Measurements from ENCODE around the gene FGD3.
A peak's percentile ranks its signal among the peaks of the same experiment; 100 is the strongest.
"Not testable (repeated sequence)": the region's sequence is repeated elsewhere in the genome, so short reads cannot be mapped to it uniquely, and the experiment has no call there.

The FGD3 gene, protein sequence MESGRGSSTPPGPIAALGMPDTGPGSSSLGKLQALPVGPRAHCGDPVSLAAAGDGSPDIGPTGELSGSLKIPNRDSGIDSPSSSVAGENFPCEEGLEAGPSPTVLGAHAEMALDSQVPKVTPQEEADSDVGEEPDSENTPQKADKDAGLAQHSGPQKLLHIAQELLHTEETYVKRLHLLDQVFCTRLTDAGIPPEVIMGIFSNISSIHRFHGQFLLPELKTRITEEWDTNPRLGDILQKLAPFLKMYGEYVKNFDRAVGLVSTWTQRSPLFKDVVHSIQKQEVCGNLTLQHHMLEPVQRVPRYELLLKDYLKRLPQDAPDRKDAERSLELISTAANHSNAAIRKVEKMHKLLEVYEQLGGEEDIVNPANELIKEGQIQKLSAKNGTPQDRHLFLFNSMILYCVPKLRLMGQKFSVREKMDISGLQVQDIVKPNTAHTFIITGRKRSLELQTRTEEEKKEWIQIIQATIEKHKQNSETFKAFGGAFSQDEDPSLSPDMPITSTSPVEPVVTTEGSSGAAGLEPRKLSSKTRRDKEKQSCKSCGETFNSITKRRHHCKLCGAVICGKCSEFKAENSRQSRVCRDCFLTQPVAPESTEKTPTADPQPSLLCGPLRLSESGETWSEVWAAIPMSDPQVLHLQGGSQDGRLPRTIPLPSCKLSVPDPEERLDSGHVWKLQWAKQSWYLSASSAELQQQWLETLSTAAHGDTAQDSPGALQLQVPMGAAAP

DNA sequence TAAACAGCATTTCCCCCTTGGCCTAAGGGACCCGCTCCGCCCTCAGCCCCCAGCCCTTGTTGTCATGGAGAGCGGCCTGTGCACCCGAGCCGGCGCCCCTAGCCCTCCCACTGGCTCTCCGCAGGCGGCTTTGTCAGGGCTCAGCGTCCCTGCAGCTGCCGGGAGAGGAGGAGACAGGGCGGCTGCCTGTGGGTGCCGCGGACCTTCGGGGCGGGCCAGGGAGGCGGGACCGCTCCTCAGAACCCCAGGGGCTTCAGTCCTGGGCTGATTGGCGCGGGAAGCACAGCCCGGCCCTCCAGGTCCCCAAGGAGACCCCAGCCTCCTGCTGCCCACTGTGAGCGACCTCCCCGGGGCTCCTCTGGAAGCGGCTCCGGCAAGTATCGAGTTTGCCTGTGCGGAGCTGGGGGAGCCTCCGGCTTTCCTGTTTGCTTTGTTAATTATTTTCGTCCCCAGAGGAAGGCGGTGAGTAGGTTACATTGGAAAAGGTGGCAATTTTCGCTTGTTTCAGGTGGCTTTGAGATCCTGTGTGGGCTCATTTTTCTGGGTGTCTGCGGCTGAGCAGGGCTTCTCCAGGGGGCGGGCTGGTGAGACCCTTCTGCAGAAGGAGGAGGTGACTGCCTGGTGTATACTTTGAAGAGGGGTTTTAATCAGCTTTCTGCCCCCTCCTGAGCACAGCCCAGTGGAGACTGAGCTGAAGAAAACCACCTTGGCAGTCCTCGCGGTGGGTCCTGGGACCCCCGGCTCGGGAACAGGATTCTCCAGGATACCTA is at the start of gene FGD3:
FGD3 (plus strand) TSS at position 256 of the 770 bp plus-strand sequence. CDS start 28,734 bp downstream, outside the sequence.
- peak; percentile 75 for DNase-seq (ENCODE audit: low spot score)

DNA sequence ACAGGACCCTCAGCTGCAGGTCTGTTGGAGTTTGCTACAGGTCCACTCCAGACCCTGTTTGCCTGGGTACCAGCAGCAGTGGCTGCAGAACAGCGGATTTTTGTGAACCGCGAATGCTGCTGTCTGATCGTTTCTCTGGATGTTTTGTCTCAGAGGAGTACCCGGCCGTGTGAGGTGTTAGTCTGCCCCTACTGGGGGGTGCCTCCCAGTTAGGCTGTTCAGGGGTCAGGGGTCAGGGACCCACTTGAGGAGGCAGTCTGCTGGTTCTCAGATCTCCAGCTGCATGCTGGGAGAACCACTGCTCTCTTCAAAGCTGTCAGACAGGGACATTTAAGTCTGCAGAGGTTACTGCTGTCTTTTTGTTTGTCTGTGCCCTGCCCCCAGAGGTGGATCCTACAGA is 42.2 kb upstream of the FGD3 start:
- not testable (repeated sequence) for DNase-seq (ENCODE audit: low spot score)

DNA sequence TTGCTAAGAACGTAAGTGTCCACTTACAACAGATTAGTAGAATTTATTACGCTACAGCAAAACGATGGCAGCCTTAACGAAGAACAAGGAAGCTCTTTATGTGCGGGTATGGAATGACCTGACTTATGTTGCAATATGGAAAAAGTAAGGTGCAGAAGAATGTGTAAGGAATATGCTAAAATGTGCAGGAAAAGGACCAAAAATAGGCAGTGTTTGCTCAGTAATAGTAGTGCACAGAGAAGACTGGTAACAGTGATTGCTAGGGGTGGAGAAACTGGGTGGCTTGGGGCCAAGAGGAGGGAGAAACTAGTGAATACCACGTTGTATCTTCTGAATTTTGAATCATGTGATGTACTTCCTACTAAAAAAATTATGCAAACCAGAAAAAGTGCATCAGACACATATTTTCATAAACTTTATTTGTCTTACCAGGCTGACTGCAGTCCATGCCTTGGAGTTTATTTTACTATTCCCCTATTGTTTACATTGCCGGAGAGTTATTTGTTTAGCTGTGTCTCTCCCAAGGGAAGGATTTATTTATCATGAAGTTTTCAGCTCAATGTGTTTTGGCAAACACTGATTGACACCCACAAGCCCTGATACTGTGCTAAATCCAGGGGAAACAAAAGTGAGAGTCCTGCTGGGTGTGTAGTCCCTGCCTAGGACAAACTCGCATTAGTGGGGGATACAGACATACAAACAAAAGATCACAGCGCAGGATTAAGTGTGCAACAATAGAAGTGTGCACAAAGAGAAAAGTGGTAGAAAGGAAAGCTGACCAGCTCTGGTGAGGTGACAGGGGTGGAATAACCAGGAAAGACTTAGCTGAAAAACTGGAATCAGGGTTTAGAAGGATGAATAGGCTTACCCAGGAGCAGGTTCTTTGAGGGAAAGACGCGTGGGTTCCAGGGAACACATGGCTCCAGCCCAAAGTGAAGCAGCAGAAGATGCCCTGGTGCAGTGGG is 35.5 kb upstream of the FGD3 start:
- DNase-seq (ENCODE audit: low spot score), result no peak

GRCh38 chr9:92917176-92917800 is 30.0 kb upstream of the FGD3 start:
- no peak for DNase-seq (ENCODE audit: low spot score)

DNA sequence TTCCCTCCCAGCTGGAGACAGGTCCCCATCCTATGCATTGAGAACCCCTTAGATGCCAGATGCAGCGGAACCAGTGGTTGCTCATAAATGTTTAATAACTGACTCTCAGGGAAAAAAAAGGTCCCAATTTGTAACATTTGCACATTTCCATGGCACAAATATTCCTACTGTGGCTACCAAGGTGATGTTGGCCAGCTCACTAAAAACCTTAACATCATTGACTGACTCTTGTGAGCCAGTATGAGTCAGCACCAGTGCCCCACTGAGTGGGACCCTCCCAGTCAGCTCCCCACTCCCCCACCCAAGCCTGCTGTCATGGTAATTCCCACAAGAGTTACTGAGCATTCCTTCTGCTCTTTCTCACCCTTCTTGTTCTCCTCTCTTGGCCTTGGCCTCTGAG is 26.9 kb upstream of the FGD3 start:
- no peak for DNase-seq (ENCODE audit: low spot score)

GRCh38 chr9:92931606-92932005 is 15.7 kb upstream of the FGD3 start:
- DNase-seq (ENCODE audit: low spot score), result no peak

GRCh38 chr9:92934321-92934720 is 13.0 kb upstream of the FGD3 start:
- DNase-seq (ENCODE audit: low spot score), result no peak

- no peak for DNase-seq (ENCODE audit: low spot score)
Observed at GRCh38 chr9:92938025-92938424, 9.3 kb upstream of the FGD3 start.

- no peak for DNase-seq (ENCODE audit: low spot score)
Observed at GRCh38 chr9:92941861-92942260, 5.5 kb upstream of the FGD3 start.

GRCh38 chr9:92942688-92943616 is 4.4 kb upstream of the FGD3 start:
- no peak for DNase-seq (ENCODE audit: low spot score)

GRCh38 chr9:92944921-92945320 is 2.4 kb upstream of the FGD3 start:
- no peak for DNase-seq (ENCODE audit: low spot score)

- no peak for DNase-seq (ENCODE audit: low spot score)
Observed at GRCh38 chr9:92945796-92946195, 1.5 kb upstream of the FGD3 start.

DNA sequence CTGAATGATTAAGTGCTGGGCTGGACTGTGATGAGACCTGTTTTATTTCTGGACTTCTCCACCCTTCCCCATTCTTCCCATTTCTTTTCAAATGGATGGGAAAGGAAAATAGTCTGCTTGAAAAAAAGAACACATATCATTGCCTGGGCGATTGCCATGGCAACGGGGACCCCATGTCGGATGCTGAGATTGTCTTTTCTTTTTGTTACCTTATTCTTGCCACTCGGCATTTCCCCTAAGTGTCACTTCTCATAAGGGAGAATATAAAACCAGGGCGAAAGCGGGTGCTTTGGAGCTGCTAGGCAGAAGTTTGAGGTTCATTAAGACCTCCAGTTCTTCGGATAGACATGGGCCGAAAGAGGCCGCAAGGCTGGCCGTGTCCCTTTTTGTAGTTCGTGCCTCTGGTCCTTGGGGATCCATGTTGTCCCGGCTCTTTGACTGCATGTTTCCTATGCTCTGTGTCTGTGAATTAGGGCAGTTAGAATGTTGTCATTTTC is 763 bp downstream of the FGD3 start:
- DNase-seq (ENCODE audit: low spot score), result no peak

- no peak for DNase-seq (ENCODE audit: low spot score)
Observed at GRCh38 chr9:92948632-92949031, 1.3 kb downstream of the FGD3 start.

GRCh38 chr9:92949266-92949982 is 2.1 kb downstream of the FGD3 start:
- DNase-seq (ENCODE audit: low spot score), result no peak

DNA sequence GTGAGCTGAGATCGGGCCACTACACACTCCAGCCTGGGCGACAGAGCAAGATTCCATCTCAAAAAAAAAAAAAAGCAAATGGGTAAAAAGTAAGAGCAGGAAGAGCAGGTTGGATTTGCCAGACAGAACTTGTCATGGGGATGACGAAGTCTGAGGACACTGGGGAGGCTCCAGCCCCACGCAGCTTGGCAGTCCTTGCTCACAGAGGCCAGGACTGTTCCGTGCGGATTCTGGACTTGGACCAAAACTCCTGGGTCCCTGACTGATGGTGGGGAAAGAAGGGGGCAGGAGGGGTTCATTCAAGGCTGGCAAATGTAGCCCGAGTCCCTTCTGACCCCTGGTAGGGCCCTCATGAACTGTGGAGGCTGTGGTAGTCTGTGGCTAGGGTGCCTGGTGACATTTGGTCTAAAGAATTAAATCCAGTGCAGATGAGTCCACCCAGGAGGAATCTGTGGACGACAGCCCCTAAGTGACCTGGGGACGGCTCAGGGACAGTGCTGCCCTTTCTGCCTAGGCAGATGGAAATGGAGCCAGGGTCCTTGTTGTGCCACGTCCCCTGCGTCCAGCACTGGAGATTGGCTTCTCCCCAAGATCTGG is 3.1 kb downstream of the FGD3 start:
- DNase-seq (ENCODE audit: low spot score), result no peak

DNA sequence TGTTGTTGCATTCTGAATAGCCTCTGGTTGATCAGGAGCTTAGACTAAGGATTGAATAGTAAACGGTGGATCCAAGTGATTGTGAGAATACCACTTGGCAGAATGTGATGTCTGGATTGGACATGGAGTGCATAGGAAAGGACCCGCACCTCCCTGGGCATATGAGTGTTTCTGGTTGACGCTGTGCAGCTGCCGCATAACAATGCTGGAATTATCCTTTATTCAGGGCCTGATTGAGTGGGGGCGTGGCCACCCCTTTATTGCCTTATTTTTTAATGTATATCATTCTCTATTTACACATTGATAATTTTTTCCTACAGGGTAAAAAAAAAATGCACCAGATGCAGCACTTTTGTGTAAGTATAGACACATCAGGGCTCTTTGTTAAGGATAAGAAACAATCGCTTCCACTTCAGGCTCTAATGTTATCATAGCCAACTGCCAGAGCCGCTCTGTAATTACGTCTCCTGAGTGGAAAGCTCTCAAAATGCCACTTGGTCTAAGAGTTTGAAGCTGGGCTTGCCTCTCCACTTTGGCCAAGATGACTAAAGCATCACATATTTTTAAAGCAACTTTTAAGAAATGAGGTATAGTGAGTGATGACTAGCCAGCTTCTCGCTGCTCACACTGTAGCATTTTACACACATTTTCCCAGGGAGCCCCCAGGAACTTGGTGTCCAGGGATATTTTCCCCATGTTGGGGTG is 5.7 kb downstream of the FGD3 start:
- no peak for DNase-seq (ENCODE audit: low spot score)
